ENCODE results near the gene ZCCHC7. TPM values are rescaled to one million over a fixed set of nuclear protein-coding genes. Genes with fewer than 3 reads are reported as not detected.

ZCCHC7 gene
- total and polyA plus RNA-seq, 10 of the 15 experiments (the other 5 are each of a cell fraction or from before 2014, with no cell fraction given) = 42.9 to 178 (median 53.3) TPM

GRCh38 chr9:37385286-37385685, 264.9 kb downstream of the ZCCHC7 start:
- RAD21 ChIA-PET (ENCODE audit: unreplicated experiment) = interaction anchor here (0.5 to 1.2 kb wide), 8 partner anchors 9 to 392 kb away, joined by 3 to 5 read pairs (median 4); no protein-coding TSS in a partner anchor
- intact Hi-C loops (cut with micrococcal nuclease; ENCODE audit: unreplicated experiment) = no loop called here
- DNase-seq (ENCODE audit: low read depth, low spot score) (no peak), ATAC-seq (no peak), FAIRE-seq (no peak)
- BruUV-seq (replicated peaks) = no TSS peak
- in situ Hi-C loops (cut with MboI) = no loop called here
- H3K4me1 ChIP-seq (ENCODE audit: control insufficient read depth, insufficient read depth, low read length) = peaks cover 52% of the 10 kb centered on the region
- H3K27ac ChIP-seq (ENCODE audit: control insufficient read depth, insufficient read depth) = no peak overlapping the region
- no peaks in the 10 kb centered on the region for H3K36me3 ChIP-seq (ENCODE audit: control insufficient read depth in 2 of 2, insufficient read depth in 2 of 2, low read length in 1 of 2)
- H3K27me3 ChIP-seq (replicated peaks in 1 of 2; ENCODE audit: control insufficient read depth in 2 of 2, insufficient read depth in 2 of 2, low read length in 1 of 2) = no peaks in the 10 kb centered on the region
- 86% methylated on average over 6 of the region's 6 CpGs for WGBS (ENCODE audit: insufficient coverage, insufficient replicate concordance, low lambda C conversion rate, missing lambda C conversion rate)
- no peaks in the 10 kb centered on the region for H3K79me2 ChIP-seq (ENCODE audit: control insufficient read depth, insufficient read depth, low read length)
- no peak overlapping the region for H2AFZ ChIP-seq (ENCODE audit: control insufficient read depth, low read depth, low read length)
- no peaks in the 10 kb centered on the region for H4K20me1 ChIP-seq (ENCODE audit: control insufficient read depth, insufficient read depth)
- no peak for TF ChIP-seq MYC (IDR thresholded peaks at IDR 0.05; ENCODE audit: insufficient read depth, insufficient read length, insufficient replicate concordance, low read length, severe bottlenecking)
- TF ChIP-seq POLR2AphosphoS5 (IDR thresholded peaks at IDR 0.05; ENCODE audit: low read length) = no peak
- peaks cover 2% of the 10 kb centered on the region; the same call in 2 of the 3 replicates for H3K9me3 ChIP-seq (replicated peaks; ENCODE audit: control insufficient read depth, insufficient read depth, low read length)
- CTCF ChIA-PET = interaction anchor here (0.6 to 2.2 kb wide), 10 partner anchors 8 to 512 kb away, joined by 3 to 15 read pairs (median 3); no protein-coding TSS in a partner anchor
- SMC1A ChIA-PET (ENCODE audit: uncharacterized antibody, unreplicated experiment) = interaction anchor here (0.6 to 1.6 kb wide), 4 partner anchors 14 to 84 kb away, joined by 3 to 11 read pairs (median 4); no protein-coding TSS in a partner anchor
- H3K9ac ChIP-seq (ENCODE audit: control insufficient read depth, insufficient read depth, low read length) = no peak overlapping the region
- no peak overlapping the region for H3K4me2 ChIP-seq (ENCODE audit: control insufficient read depth, insufficient read depth)
- POLR2A ChIA-PET = interaction anchor here (0.7 to 1.0 kb wide), 2 partner anchors 26 to 192 kb away, joined by 3 to 4 read pairs; no protein-coding TSS in a partner anchor
- no peak overlapping the region for H3K4me3 ChIP-seq

GRCh38 chr9:37386988-37387387, 266.6 kb downstream of the ZCCHC7 start:
- FAIRE-seq (no peak), ATAC-seq (no peak), DNase-seq (ENCODE audit: low read depth, low spot score) (no peak)
- H3K4me2 ChIP-seq (ENCODE audit: control insufficient read depth, insufficient read depth) = no peak overlapping the region
- no peak overlapping the region for H3K4me3 ChIP-seq
- H3K79me2 ChIP-seq (ENCODE audit: control insufficient read depth, insufficient read depth, low read length) = no peaks in the 10 kb centered on the region
- TF ChIP-seq ZNF274 (IDR thresholded peaks at IDR 0.05; ENCODE audit: insufficient read depth, insufficient read length) (no peak), SUPT20H (IDR thresholded peaks at IDR 0.05; ENCODE audit: borderline replicate concordance, control insufficient read depth, low read depth, low read length) (no peak), SPI1 (IDR thresholded peaks at IDR 0.05; ENCODE audit: borderline replicate concordance, insufficient read depth, low read depth, low read length) (peak; percentile 24; the same call in 1 of the 2 replicates)
- TF ChIP-seq, protein P1, sequence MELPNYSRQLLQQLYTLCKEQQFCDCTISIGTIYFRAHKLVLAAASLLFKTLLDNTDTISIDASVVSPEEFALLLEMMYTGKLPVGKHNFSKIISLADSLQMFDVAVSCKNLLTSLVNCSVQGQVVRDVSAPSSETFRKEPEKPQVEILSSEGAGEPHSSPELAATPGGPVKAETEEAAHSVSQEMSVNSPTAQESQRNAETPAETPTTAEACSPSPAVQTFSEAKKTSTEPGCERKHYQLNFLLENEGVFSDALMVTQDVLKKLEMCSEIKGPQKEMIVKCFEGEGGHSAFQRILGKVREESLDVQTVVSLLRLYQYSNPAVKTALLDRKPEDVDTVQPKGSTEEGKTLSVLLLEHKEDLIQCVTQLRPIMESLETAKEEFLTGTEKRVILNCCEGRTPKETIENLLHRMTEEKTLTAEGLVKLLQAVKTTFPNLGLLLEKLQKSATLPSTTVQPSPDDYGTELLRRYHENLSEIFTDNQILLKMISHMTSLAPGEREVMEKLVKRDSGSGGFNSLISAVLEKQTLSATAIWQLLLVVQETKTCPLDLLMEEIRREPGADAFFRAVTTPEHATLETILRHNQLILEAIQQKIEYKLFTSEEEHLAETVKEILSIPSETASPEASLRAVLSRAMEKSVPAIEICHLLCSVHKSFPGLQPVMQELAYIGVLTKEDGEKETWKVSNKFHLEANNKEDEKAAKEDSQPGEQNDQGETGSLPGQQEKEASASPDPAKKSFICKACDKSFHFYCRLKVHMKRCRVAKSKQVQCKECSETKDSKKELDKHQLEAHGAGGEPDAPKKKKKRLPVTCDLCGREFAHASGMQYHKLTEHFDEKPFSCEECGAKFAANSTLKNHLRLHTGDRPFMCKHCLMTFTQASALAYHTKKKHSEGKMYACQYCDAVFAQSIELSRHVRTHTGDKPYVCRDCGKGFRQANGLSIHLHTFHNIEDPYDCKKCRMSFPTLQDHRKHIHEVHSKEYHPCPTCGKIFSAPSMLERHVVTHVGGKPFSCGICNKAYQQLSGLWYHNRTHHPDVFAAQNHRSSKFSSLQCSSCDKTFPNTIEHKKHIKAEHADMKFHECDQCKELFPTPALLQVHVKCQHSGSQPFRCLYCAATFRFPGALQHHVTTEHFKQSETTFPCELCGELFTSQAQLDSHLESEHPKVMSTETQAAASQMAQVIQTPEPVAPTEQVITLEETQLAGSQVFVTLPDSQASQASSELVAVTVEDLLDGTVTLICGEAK (IDR thresholded peaks at IDR 0.05; ENCODE audit: borderline replicate concordance) = no peak
- intact Hi-C loops (cut with micrococcal nuclease; ENCODE audit: unreplicated experiment) (no loop called here), in situ Hi-C loops (cut with MboI) (no loop called here)
- H3K9ac ChIP-seq (ENCODE audit: control insufficient read depth, insufficient read depth, low read length) = no peak overlapping the region
- no peaks in the 10 kb centered on the region for H3K27me3 ChIP-seq (replicated peaks in 1 of 2; ENCODE audit: control insufficient read depth in 2 of 2, insufficient read depth in 2 of 2, low read length in 1 of 2)
- ChIA-PET SMC1A (ENCODE audit: uncharacterized antibody, unreplicated experiment) (interaction anchor here (0.6 to 1.8 kb wide), 7 partner anchors 13 to 355 kb away, joined by 3 to 6 read pairs (median 4); no protein-coding TSS in a partner anchor), CTCF (interaction anchor here (0.9 to 2.1 kb wide), 7 partner anchors 10 to 391 kb away, joined by 3 to 6 read pairs (median 4); no protein-coding TSS in a partner anchor), RAD21 (ENCODE audit: unreplicated experiment) (interaction anchor here (0.8 kb wide), 1 partner anchor 86 kb away, joined by 3 read pairs; no protein-coding TSS in a partner anchor), POLR2A (interaction anchor here (0.8 kb wide), 1 partner anchor 12 kb away, joined by 4 read pairs; no protein-coding TSS in a partner anchor)
- no peaks in the 10 kb centered on the region for H3K36me3 ChIP-seq (ENCODE audit: control insufficient read depth in 2 of 2, insufficient read depth in 2 of 2, low read length in 1 of 2)
- 51% methylated on average over 9 of the region's 10 CpGs for WGBS (ENCODE audit: insufficient coverage, insufficient replicate concordance, low lambda C conversion rate, missing lambda C conversion rate)
- peaks cover 2% of the 10 kb centered on the region; the same call in 2 of the 3 replicates for H3K9me3 ChIP-seq (replicated peaks; ENCODE audit: control insufficient read depth, insufficient read depth, low read length)
- BruUV-seq (replicated peaks) = no TSS peak
- H4K20me1 ChIP-seq (ENCODE audit: control insufficient read depth, insufficient read depth) = no peaks in the 10 kb centered on the region
- H3K4me1 ChIP-seq (ENCODE audit: control insufficient read depth, insufficient read depth, low read length) = peaks cover 42% of the 10 kb centered on the region
- no peak overlapping the region for H3K27ac ChIP-seq (ENCODE audit: control insufficient read depth, insufficient read depth)
- no peak overlapping the region for H2AFZ ChIP-seq (ENCODE audit: control insufficient read depth, low read depth, low read length)

Data from GM12878 (cell line).